Measurements from ENCODE around the gene ADH4.

Gene ADH4

GRCh38 chr4:99078931-99079624 lies 65.0 kb downstream of the ADH4 start:
- DNase-seq: no peak

DNA sequence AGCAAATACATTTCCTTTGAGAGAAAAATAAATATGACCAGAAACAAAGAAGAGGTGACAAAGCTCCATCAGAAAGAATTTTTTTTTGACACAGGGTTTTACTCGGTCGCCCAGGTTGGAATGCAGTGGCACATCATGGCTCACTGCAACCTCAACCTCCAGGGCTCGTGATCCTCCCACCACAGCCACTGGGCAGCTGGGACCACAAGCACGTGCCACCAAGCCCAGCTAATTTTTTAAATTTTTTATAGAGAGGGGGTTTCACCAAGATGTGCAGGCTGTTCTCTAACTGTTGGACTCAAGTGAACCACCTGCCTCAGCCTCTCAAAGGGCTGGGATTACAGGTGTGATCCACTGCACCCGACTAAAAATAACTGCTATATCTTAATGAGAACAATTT lies 65.8 kb downstream of the ADH4 start:
- no peak for DNase-seq

DNA sequence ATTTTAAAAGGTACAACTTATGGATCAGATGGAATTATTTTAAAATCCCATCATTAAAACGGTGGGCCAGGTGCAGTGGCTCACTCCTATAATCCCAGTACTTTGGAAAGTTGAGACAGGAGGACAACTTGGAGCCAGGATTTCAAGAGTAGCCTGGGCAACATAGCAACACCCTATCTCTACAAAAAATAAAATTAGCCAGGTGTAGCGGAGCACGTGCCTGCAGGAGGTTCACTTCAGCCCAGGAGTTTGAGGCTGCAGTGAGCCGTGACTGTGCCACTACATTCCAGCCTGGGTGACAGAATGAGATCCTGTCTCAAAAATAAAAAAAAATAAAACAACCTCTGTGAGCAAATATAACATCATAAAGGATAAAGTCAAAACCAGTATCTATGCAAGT lies 66.9 kb downstream of the ADH4 start:
- DNase-seq: no peak

DNA sequence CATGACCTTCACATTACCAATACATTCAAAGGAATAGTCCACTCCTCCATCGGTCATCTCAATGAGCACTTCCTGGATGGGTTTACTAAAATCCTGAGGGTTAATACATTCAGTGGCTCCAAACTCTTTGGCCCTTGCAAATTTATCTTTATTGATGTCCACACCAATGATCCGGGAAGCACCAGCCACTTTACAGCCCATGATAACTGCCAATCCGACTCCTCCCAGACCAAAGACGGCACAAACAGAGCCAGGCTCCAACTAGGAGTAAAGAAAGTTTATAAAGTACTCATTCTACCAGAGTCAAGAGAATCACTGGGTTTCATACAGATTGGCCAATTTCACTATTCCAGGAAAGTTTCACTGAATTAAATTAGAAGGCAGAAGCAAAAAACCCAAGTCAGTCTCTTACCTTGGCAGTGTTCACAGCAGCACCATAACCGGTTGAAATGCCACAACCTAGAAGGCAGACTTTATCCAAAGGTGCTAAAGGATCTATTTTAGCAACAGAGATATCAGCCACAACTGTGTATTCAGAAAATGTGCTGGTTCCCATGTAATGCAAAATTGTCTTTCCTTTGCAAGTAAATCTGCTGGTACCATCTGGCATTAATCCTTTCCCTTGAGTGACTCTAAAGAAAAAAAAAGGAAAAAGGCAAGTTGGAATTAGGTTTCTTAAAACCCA lies 67.7 kb downstream of the ADH4 start:
- no peak for DNase-seq

DNA sequence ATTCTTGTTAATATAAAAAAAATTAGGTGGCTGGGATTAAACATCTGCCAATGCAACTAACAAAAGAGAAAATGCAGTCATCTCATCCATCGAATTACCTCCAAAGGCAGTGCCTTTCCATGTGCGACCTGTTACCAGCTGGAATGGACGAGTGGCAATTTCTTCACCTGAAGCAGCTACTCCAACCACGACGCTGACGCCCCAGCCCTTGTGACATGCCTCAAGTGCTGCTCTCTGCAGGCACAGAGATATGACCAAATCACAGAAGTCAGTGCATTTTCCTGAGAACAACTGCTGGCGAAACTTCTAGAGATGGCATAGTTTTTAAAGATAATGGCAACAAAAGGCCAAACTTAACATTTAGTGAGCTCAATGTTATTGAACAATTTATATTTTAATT lies 69.3 kb downstream of the ADH4 start:
- no peak for DNase-seq

Data from fibroblast of skin of scalp (primary cell).